GM12892 (cell line): ENCODE results near the gene UBN2.

Experiments used
- POLR2A ChIP-seq: IDR thresholded peaks from 2 replicates; pipeline ENCODE4 v1.6.1; 2011; ENCODE audit warnings: low read depth, low read length, control low read depth
- TAF1 ChIP-seq: IDR thresholded peaks from 2 replicates; pipeline ENCODE4 v1.6.1; 2011; ENCODE audit warnings: low read depth, mild to moderate bottlenecking, control low read depth, low read length, borderline replicate concordance

DNA sequence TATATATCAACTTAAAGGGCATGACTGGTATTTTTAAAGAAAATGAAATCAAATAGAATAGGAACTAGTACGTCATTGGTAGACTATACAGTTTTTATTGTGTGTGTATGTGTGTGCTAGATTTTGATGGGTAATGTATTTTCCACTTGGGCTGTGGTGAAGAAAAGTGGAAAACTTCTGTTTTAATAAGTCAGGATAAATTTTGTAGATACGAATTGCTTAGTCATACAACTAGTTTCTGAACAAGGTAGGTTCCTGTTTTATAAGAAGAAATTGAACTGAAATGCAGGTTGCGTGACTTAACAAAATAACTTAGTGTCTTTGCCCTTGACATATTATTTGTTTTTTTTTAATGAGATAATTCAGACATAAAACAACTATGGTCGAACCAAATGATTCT, 24.3 kb downstream of the UBN2 start:
- TF ChIP-seq TAF1: no peak
- no peak for TF ChIP-seq POLR2A
